ENCODE measurements around the gene CALML4. TPM values are rescaled to one million over a fixed set of nuclear protein-coding genes. Genes with fewer than 3 reads are reported as not detected.
"Not testable (repeated sequence)": the region's sequence is repeated elsewhere in the genome, so short reads cannot be mapped to it uniquely, and the experiment has no call there.

Gene CALML4
- total RNA-seq, 1 experiment from 2014 or later, result 7.0 TPM

DNA sequence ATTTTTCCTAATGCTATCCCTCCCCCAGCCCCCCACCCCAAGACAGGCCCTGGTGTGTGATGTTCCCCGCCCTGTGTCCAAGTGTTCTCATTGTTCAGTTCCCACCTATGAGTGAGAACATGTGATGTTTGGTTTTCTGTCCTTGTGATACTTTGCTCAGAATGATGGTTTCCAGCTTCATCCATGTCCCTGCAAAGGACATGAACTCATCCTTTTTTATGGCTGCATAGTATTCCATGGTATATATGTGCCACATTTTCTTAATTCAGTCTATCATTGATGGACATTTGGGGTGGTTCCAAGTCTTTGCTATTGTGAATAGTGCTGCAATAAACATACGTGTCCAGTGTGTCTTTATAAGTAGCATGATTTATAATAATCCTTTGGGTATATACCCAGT is 33.1 kb downstream of the CALML4 start:
- not testable (repeated sequence) for H4K20me1 ChIP-seq (ENCODE audit: insufficient read depth, low read depth, low read length); H2AFZ ChIP-seq (ENCODE audit: low read length); H3K9me3 ChIP-seq (ENCODE audit: low read length); H3K4me1 ChIP-seq (ENCODE audit: low read length); H3K4me3 ChIP-seq (ENCODE audit: low read length); DNase-seq; H3K4me2 ChIP-seq (ENCODE audit: low read depth, low read length, poor library complexity, severe bottlenecking); H3K9me2 ChIP-seq (replicated peaks; ENCODE audit: insufficient read depth, low read length); H3K27ac ChIP-seq (ENCODE audit: low read length); H3K27me3 ChIP-seq (ENCODE audit: low read length); H3K9ac ChIP-seq (ENCODE audit: low read length)
- Histone ChIP-seq H3K79me2 (ENCODE audit: low read length) (peaks cover 13% of the 10 kb centered on the region), H3K36me3 (ENCODE audit: insufficient read depth, low read length) (peaks cover 17% of the 10 kb centered on the region; the same call in 1 of the 2 replicates)

DNA sequence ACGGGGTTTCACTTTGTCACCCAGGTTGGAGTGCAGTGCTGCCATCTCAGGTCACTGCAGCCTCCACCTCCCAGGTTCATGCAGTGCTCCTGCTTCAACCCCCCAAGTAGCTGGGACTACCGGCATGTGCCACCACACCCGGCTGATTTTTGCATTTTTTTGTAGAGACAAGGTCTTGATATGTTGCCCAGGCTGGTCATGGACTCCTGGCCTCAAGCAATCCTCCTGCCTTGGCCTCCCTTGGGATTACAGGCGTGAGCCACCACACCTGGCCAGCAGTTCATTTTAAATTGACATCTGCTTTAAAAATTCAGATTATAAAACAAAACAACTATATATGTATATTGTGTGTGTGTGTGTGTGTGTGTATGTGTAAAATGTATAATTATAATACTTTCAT is 38.3 kb downstream of the CALML4 start:
- H4K20me1 ChIP-seq (ENCODE audit: insufficient read depth, low read depth, low read length), result no peaks in the 10 kb centered on the region
- no peaks in the 10 kb centered on the region for H3K9me2 ChIP-seq (replicated peaks; ENCODE audit: insufficient read depth, low read length)
- DNase-seq, result no peak
- H2AFZ ChIP-seq (ENCODE audit: low read length), result no peak overlapping the region
- 0 out of 2 replicates have a peak, but pooled peaks cover 2% of the 10 kb centered on the region for H3K4me1 ChIP-seq (ENCODE audit: low read length)
- H3K9me3 ChIP-seq (ENCODE audit: low read length), result no peaks in the 10 kb centered on the region
- H3K4me2 ChIP-seq (ENCODE audit: low read depth, low read length, poor library complexity, severe bottlenecking), result no peak overlapping the region
- H3K4me3 ChIP-seq (ENCODE audit: low read length), result no peak overlapping the region
- H3K9ac ChIP-seq (ENCODE audit: low read length), result no peak overlapping the region
- H3K27me3 ChIP-seq (ENCODE audit: low read length), result no peaks in the 10 kb centered on the region
- no peak overlapping the region for H3K27ac ChIP-seq (ENCODE audit: low read length)
- peaks cover 30% of the 10 kb centered on the region for H3K79me2 ChIP-seq (ENCODE audit: low read length)
- peaks cover 30% of the 10 kb centered on the region; the same call in 1 of the 2 replicates for H3K36me3 ChIP-seq (ENCODE audit: insufficient read depth, low read length)

DNA sequence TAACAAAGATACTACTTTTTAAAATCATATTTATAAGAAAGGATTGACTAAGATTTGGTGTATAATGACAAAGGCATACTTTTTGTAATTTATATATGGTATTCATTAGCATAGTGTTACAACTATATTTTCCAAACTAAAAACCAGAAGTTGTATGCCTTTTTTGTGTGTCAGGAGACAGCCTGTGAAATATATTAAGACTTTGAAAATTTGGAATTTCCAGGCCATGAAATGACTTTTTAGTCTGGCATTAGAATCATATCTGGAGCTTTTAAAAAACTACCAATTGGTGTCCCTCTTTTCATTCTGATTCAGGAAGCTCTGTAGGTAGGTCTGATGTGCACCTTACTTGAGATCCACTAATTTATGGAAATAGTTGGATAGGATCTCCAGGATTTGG is 41.9 kb downstream of the CALML4 start:
- H3K9me3 ChIP-seq (ENCODE audit: low read length), result no peaks in the 10 kb centered on the region
- H3K4me3 ChIP-seq (ENCODE audit: low read length), result no peak overlapping the region
- no peak overlapping the region for H3K9ac ChIP-seq (ENCODE audit: low read length)
- H3K36me3 ChIP-seq (ENCODE audit: insufficient read depth, low read length), result peaks cover 62% of the 10 kb centered on the region
- H3K27ac ChIP-seq (ENCODE audit: low read length), result no peak overlapping the region
- H3K4me1 ChIP-seq (ENCODE audit: low read length), result 0 out of 2 replicates have a peak, but pooled peaks cover 2% of the 10 kb centered on the region
- H3K79me2 ChIP-seq (ENCODE audit: low read length), result peaks cover 48% of the 10 kb centered on the region
- DNase-seq, result no peak
- no peaks in the 10 kb centered on the region for H3K9me2 ChIP-seq (replicated peaks; ENCODE audit: insufficient read depth, low read length)
- H3K27me3 ChIP-seq (ENCODE audit: low read length), result no peaks in the 10 kb centered on the region
- H2AFZ ChIP-seq (ENCODE audit: low read length), result no peak overlapping the region
- H3K4me2 ChIP-seq (ENCODE audit: low read depth, low read length, poor library complexity, severe bottlenecking), result no peak overlapping the region
- no peaks in the 10 kb centered on the region for H4K20me1 ChIP-seq (ENCODE audit: insufficient read depth, low read depth, low read length)

- Histone ChIP-seq H3K79me2 (ENCODE audit: low read length) (peaks cover 54% of the 10 kb centered on the region), H3K4me2 (ENCODE audit: low read depth, low read length, poor library complexity, severe bottlenecking) (no peak overlapping the region), H4K20me1 (ENCODE audit: insufficient read depth, low read depth, low read length) (no peaks in the 10 kb centered on the region), H3K36me3 (ENCODE audit: insufficient read depth, low read length) (peaks cover 70% of the 10 kb centered on the region), H3K9ac (ENCODE audit: low read length) (no peak overlapping the region), H3K9me2 (replicated peaks; ENCODE audit: insufficient read depth, low read length) (no peaks in the 10 kb centered on the region), H3K4me1 (ENCODE audit: low read length) (no peaks in the 10 kb centered on the region), H3K27me3 (ENCODE audit: low read length) (no peaks in the 10 kb centered on the region), H3K27ac (ENCODE audit: low read length) (no peak overlapping the region), H3K4me3 (ENCODE audit: low read length) (no peak overlapping the region), H2AFZ (ENCODE audit: low read length) (no peak overlapping the region), H3K9me3 (ENCODE audit: low read length) (no peaks in the 10 kb centered on the region)
- no peak for DNase-seq
Measured at GRCh38 chr15:68158046-68158628, 47.0 kb downstream of the CALML4 start.

DNA sequence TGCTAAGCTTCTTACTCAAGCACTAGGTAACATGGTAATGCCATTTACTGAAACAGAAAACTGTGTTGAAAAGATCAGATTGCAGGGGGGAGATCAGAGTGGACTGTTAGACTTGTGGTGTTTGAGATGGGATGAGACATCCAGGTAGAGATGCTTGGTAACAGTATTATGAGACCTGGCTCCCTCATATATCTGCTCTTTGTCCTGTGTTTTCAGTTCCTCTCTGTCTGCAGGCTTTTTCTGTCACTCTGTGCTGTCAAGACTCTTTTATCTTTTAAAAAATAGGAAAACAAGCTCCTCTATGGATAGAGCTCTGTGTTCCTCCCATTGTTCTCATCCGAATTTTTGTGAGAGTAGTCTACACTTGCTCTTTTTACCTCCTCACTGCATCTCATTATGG is 48.1 kb downstream of the CALML4 start:
- peaks cover 8% of the 10 kb centered on the region for H3K4me1 ChIP-seq (ENCODE audit: low read length)
- peaks cover 56% of the 10 kb centered on the region for H3K79me2 ChIP-seq (ENCODE audit: low read length)
- no peak overlapping the region for H3K27ac ChIP-seq (ENCODE audit: low read length)
- H3K4me2 ChIP-seq (ENCODE audit: low read depth, low read length, poor library complexity, severe bottlenecking), result no peak overlapping the region
- no peak overlapping the region for H3K9ac ChIP-seq (ENCODE audit: low read length)
- H4K20me1 ChIP-seq (ENCODE audit: insufficient read depth, low read depth, low read length), result no peaks in the 10 kb centered on the region
- DNase-seq, result no peak
- no peak overlapping the region for H2AFZ ChIP-seq (ENCODE audit: low read length)
- no peaks in the 10 kb centered on the region for H3K9me3 ChIP-seq (ENCODE audit: low read length)
- H3K27me3 ChIP-seq (ENCODE audit: low read length), result no peaks in the 10 kb centered on the region
- peaks cover 61% of the 10 kb centered on the region for H3K36me3 ChIP-seq (ENCODE audit: insufficient read depth, low read length)
- H3K9me2 ChIP-seq (replicated peaks; ENCODE audit: insufficient read depth, low read length), result no peaks in the 10 kb centered on the region
- H3K4me3 ChIP-seq (ENCODE audit: low read length), result no peak overlapping the region

DNA sequence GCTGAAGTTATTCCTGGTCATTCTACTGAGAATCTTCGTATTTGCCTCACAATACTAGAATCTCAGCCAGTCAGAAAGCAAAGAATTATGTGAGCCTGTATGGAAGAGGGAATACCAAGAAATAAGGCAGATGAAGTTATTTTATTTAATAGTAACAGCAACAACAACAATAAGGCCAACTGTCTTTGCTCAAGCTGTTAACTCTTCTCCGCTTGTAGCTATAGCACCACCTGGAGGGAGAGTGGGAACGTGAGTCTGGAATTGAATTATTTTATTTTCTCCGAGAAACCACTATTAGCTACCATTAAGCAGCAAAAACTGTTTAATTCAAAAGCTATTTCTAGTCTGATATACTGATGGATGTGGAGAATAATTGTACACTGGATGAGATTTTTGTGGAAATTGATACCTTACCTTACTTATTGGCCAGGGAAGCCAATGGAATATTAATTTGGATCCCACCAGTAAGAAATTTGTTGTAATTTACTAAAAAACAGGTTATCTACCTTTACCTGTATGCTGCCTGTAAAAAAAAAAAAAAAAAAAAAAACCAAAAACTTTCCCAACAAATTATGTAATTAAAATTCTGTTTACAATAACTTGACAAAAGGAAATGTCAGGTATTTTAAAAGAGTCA is 50.1 kb downstream of the CALML4 start:
- H3K9ac ChIP-seq (ENCODE audit: low read length), result no peak overlapping the region
- peaks cover 45% of the 10 kb centered on the region; the same call in 1 of the 2 replicates for H3K36me3 ChIP-seq (ENCODE audit: insufficient read depth, low read length)
- H3K27me3 ChIP-seq (ENCODE audit: low read length), result no peaks in the 10 kb centered on the region
- H4K20me1 ChIP-seq (ENCODE audit: insufficient read depth, low read depth, low read length), result no peaks in the 10 kb centered on the region
- no peaks in the 10 kb centered on the region for H3K9me2 ChIP-seq (replicated peaks; ENCODE audit: insufficient read depth, low read length)
- no peak overlapping the region for H3K4me2 ChIP-seq (ENCODE audit: low read depth, low read length, poor library complexity, severe bottlenecking)
- H3K4me3 ChIP-seq (ENCODE audit: low read length), result no peak overlapping the region
- H3K9me3 ChIP-seq (ENCODE audit: low read length), result no peaks in the 10 kb centered on the region
- H3K27ac ChIP-seq (ENCODE audit: low read length), result no peak overlapping the region
- H3K79me2 ChIP-seq (ENCODE audit: low read length), result peaks cover 54% of the 10 kb centered on the region
- no peak overlapping the region for H2AFZ ChIP-seq (ENCODE audit: low read length)
- peaks cover 8% of the 10 kb centered on the region for H3K4me1 ChIP-seq (ENCODE audit: low read length)
- peak; percentile 85 for DNase-seq

DNA sequence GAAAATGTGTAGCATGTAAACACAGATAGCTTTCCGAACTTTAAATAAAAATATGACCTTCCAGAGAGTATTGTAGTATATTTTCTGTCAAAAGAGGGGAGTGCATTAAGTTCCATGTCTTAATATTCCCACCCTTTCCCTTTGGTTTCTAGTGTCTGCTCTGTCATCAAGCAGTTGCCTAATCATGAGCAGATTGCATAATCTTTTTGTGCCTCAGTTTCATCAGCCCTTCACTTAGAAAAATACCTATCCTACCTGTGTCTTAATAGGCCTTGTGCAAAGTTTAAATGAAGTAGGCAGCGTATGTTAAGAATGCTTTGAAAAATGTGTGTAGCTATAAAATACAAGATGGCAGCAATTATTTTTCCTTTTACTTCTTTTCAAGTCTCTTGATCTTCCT is 52.8 kb downstream of the CALML4 start:
- Histone ChIP-seq H3K9me2 (replicated peaks; ENCODE audit: insufficient read depth, low read length) (no peaks in the 10 kb centered on the region), H3K9me3 (ENCODE audit: low read length) (no peaks in the 10 kb centered on the region), H3K27me3 (ENCODE audit: low read length) (no peaks in the 10 kb centered on the region), H4K20me1 (ENCODE audit: insufficient read depth, low read depth, low read length) (no peaks in the 10 kb centered on the region), H2AFZ (ENCODE audit: low read length) (no peak overlapping the region), H3K27ac (ENCODE audit: low read length) (no peak overlapping the region), H3K36me3 (ENCODE audit: insufficient read depth, low read length) (peaks cover 28% of the 10 kb centered on the region; the same call in 1 of the 2 replicates), H3K4me2 (ENCODE audit: low read depth, low read length, poor library complexity, severe bottlenecking) (no peak overlapping the region), H3K79me2 (ENCODE audit: low read length) (peaks cover 55% of the 10 kb centered on the region), H3K9ac (ENCODE audit: low read length) (no peak overlapping the region), H3K4me1 (ENCODE audit: low read length) (peaks cover 8% of the 10 kb centered on the region), H3K4me3 (ENCODE audit: low read length) (no peak overlapping the region)
- DNase-seq, result no peak

DNA sequence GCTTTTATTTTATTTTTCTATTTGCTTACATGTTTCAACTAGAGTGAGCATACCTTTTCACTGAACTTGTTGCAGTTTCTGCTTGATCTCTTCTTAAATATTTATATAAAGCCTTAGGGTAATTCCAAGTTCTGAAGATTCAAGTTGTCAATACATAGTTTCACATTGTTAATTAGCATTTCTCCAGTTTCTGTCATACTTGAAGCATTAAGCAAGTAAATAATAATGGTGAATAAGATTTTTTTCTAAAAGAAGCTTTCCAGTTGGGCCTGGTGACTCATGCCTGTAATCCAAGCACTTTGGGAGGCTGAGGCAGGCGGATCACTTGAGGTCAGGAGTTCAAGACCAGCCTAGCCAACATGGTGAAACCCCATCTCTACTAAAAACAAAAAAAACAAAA is 53.9 kb downstream of the CALML4 start:
- H3K36me3 ChIP-seq (ENCODE audit: insufficient read depth, low read length), result peaks cover 35% of the 10 kb centered on the region; the same call in 1 of the 2 replicates
- no peaks in the 10 kb centered on the region for H3K9me2 ChIP-seq (replicated peaks; ENCODE audit: insufficient read depth, low read length)
- H3K27me3 ChIP-seq (ENCODE audit: low read length), result no peaks in the 10 kb centered on the region
- peaks cover 8% of the 10 kb centered on the region for H3K4me1 ChIP-seq (ENCODE audit: low read length)
- H4K20me1 ChIP-seq (ENCODE audit: insufficient read depth, low read depth, low read length), result no peaks in the 10 kb centered on the region
- no peak overlapping the region for H2AFZ ChIP-seq (ENCODE audit: low read length)
- no peak overlapping the region for H3K9ac ChIP-seq (ENCODE audit: low read length)
- H3K4me2 ChIP-seq (ENCODE audit: low read depth, low read length, poor library complexity, severe bottlenecking), result no peak overlapping the region
- DNase-seq, result no peak
- H3K27ac ChIP-seq (ENCODE audit: low read length), result no peak overlapping the region
- H3K9me3 ChIP-seq (ENCODE audit: low read length), result no peaks in the 10 kb centered on the region
- H3K4me3 ChIP-seq (ENCODE audit: low read length), result no peak overlapping the region
- H3K79me2 ChIP-seq (ENCODE audit: low read length), result peaks cover 63% of the 10 kb centered on the region

Data from Karpas-422 (cell line).